Measurements from ENCODE around the gene ATG2B. TPM values are rescaled to one million over a fixed set of nuclear protein-coding genes. Genes with fewer than 3 reads are reported as not detected.

The ATG2B gene
- total RNA-seq, 1 donor from 2014 or later: 14.1 TPM

GRCh38 chr14:96254687-96255086 is 108.5 kb downstream of the ATG2B start:
- no peak overlapping the region for H3K4me3 Mint-ChIP-seq (ENCODE audit: unreplicated experiment)
- no peaks in the 10 kb centered on the region for H3K9me3 Mint-ChIP-seq (ENCODE audit: unreplicated experiment)
- no peak for DNase-seq (ENCODE audit: low spot score)
- H3K36me3 Mint-ChIP-seq (ENCODE audit: low read depth, unreplicated experiment): no peaks in the 10 kb centered on the region
- no peaks in the 10 kb centered on the region for H3K4me1 Mint-ChIP-seq (ENCODE audit: unreplicated experiment)
- H3K27me3 Mint-ChIP-seq (ENCODE audit: unreplicated experiment): peaks cover 16% of the 10 kb centered on the region
- H3K27ac Mint-ChIP-seq (ENCODE audit: unreplicated experiment): no peak overlapping the region
- no peak for TF ChIP-seq CTCF (IDR thresholded peaks at IDR 0.05; ENCODE audit: unreplicated experiment)

- Mint-ChIP-seq H3K36me3 (ENCODE audit: low read depth, unreplicated experiment) (no peaks in the 10 kb centered on the region), H3K4me1 (ENCODE audit: unreplicated experiment) (no peaks in the 10 kb centered on the region), H3K9me3 (ENCODE audit: unreplicated experiment) (no peaks in the 10 kb centered on the region), H3K4me3 (ENCODE audit: unreplicated experiment) (no peak overlapping the region), H3K27me3 (ENCODE audit: unreplicated experiment) (peaks cover 16% of the 10 kb centered on the region), H3K27ac (ENCODE audit: unreplicated experiment) (no peak overlapping the region)
- TF ChIP-seq CTCF (IDR thresholded peaks at IDR 0.05; ENCODE audit: unreplicated experiment): no peak
- DNase-seq (ENCODE audit: low spot score): no peak
These were observed 110.1 kb downstream of the ATG2B start for GRCh38 chr14:96252999-96253539.

GRCh38 chr14:96252323-96252998 is 110.7 kb downstream of the ATG2B start:
- DNase-seq (ENCODE audit: low spot score): no peak
- Mint-ChIP-seq H3K27ac (ENCODE audit: unreplicated experiment) (no peak overlapping the region), H3K4me1 (ENCODE audit: unreplicated experiment) (no peaks in the 10 kb centered on the region), H3K27me3 (ENCODE audit: unreplicated experiment) (peaks cover 16% of the 10 kb centered on the region), H3K4me3 (ENCODE audit: unreplicated experiment) (no peak overlapping the region), H3K9me3 (ENCODE audit: unreplicated experiment) (no peaks in the 10 kb centered on the region), H3K36me3 (ENCODE audit: low read depth, unreplicated experiment) (no peaks in the 10 kb centered on the region)
- TF ChIP-seq CTCF (IDR thresholded peaks at IDR 0.05; ENCODE audit: unreplicated experiment): no peak

- Mint-ChIP-seq H3K27me3 (ENCODE audit: unreplicated experiment) (peaks cover 16% of the 10 kb centered on the region), H3K36me3 (ENCODE audit: low read depth, unreplicated experiment) (no peaks in the 10 kb centered on the region), H3K4me3 (ENCODE audit: unreplicated experiment) (no peak overlapping the region), H3K9me3 (ENCODE audit: unreplicated experiment) (no peaks in the 10 kb centered on the region), H3K27ac (ENCODE audit: unreplicated experiment) (no peak overlapping the region), H3K4me1 (ENCODE audit: unreplicated experiment) (no peaks in the 10 kb centered on the region)
- TF ChIP-seq CTCF (IDR thresholded peaks at IDR 0.05; ENCODE audit: unreplicated experiment): no peak
- no peak for DNase-seq (ENCODE audit: low spot score)
These were observed 111.4 kb downstream of the ATG2B start for GRCh38 chr14:96251656-96252155.

GRCh38 chr14:96250485-96250884 is 112.7 kb downstream of the ATG2B start:
- H3K27me3 Mint-ChIP-seq (ENCODE audit: unreplicated experiment): peaks cover 16% of the 10 kb centered on the region
- no peak for DNase-seq (ENCODE audit: low spot score)
- no peak overlapping the region for H3K27ac Mint-ChIP-seq (ENCODE audit: unreplicated experiment)
- no peaks in the 10 kb centered on the region for H3K4me1 Mint-ChIP-seq (ENCODE audit: unreplicated experiment)
- no peaks in the 10 kb centered on the region for H3K36me3 Mint-ChIP-seq (ENCODE audit: low read depth, unreplicated experiment)
- H3K9me3 Mint-ChIP-seq (ENCODE audit: unreplicated experiment): no peaks in the 10 kb centered on the region
- no peak overlapping the region for H3K4me3 Mint-ChIP-seq (ENCODE audit: unreplicated experiment)
- no peak for TF ChIP-seq CTCF (IDR thresholded peaks at IDR 0.05; ENCODE audit: unreplicated experiment)
